Lower lobe of right lung (tissue), 2 donors: Measurements from ENCODE around the gene EPB41L1. TPM values are rescaled to one million over a fixed set of nuclear protein-coding genes. Genes with fewer than 3 reads are reported as not detected.

ENCODE experiments used
- ATAC-seq, 2 donors: fragments of 200-7000 bp; cut with Tn5 transposase; one replicate each; pipeline ENCODE4 v1.9.1; 2020 to 2022; ENCODE audit warnings: mild to moderate bottlenecking in 2 of 2, moderate library complexity in 2 of 2
- DNase-seq: peaks from one replicate; pipeline ENCODE4 v3.0.0-alpha.2; 2020
- H3K27ac ChIP-seq: fragments of 200-600 bp; one replicate; pipeline ENCODE4 v1.8.0; 2022
- H3K27me3 ChIP-seq: fragments of 200-600 bp; one replicate; pipeline ENCODE4 v1.8.0; 2022; ENCODE audit warnings: low read depth
- H3K36me3 ChIP-seq: fragments of 200-600 bp; one replicate; pipeline ENCODE4 v1.8.0; 2022; ENCODE audit warnings: mild to moderate bottlenecking
- H3K4me1 ChIP-seq: fragments of 200-600 bp; one replicate; pipeline ENCODE4 v1.8.0; 2022
- H3K4me3 ChIP-seq: fragments of 200-600 bp; one replicate; pipeline ENCODE4 v1.8.0; 2022; ENCODE audit warnings: mild to moderate bottlenecking
- H3K9me3 ChIP-seq: fragments of 200-600 bp; one replicate; pipeline ENCODE4 v1.8.0; 2022
- CTCF ChIP-seq: fragments of 200-600 bp; IDR thresholded peaks from one replicate; pipeline ENCODE4 v1.8.0; 2022; ENCODE audit warnings: antibody characterized with exemption, mild to moderate bottlenecking
- intact Hi-C: fragments of 100-400 bp; cut with DNase I; formaldehyde crosslinking; loops from one replicate; pipeline ENCODE4 v1.11.0; 2022
- total RNA-seq: library from RNA; stranded (reverse); fragmentation: NEBNext Ultra II Directional; extraction: Animal tissue kit (Norgen Biotek cat#: 25700); gene quantifications from one replicate; pipeline ENCODE4 v1.2.1, GENCODE V29; 2021
- donor health status: DM: no; HTN: yes; CAD: no; lungs with severe emphysema.

EPB41L1 gene
- total RNA-seq, 1 donor from 2014 or later, result 68.9 TPM

GRCh38 chr20:36109251-36109947 lies 45.1 kb upstream of the EPB41L1 start:
- Histone ChIP-seq H3K36me3 (no peaks in the 10 kb centered on the region), H3K4me3 (no peak overlapping the region), H3K9me3 (no peaks in the 10 kb centered on the region), H3K27me3 (no peaks in the 10 kb centered on the region), H3K27ac (no peak overlapping the region), H3K4me1 (peaks cover 52% of the 10 kb centered on the region)
- TF ChIP-seq CTCF, result no peak
- DNase-seq, result no peak
- intact Hi-C loops, result no loop called here
- no peak for ATAC-seq

GRCh38 chr20:36110994-36111393 lies 43.5 kb upstream of the EPB41L1 start:
- no peaks in the 10 kb centered on the region for H3K9me3 ChIP-seq
- DNase-seq (no peak), ATAC-seq (no peak)
- no peaks in the 10 kb centered on the region for H3K36me3 ChIP-seq
- H3K27ac ChIP-seq, result no peak overlapping the region
- no peak overlapping the region for H3K4me3 ChIP-seq
- no peaks in the 10 kb centered on the region for H3K27me3 ChIP-seq
- no peak for TF ChIP-seq CTCF
- H3K4me1 ChIP-seq, result peaks cover 47% of the 10 kb centered on the region
- intact Hi-C loops, result no loop called here

- Histone ChIP-seq H3K27ac (peak overlapping the region; percentile 56), H3K4me1 (peaks cover 48% of the 10 kb centered on the region), H3K9me3 (no peaks in the 10 kb centered on the region), H3K36me3 (no peaks in the 10 kb centered on the region), H3K4me3 (no peak overlapping the region), H3K27me3 (no peaks in the 10 kb centered on the region)
- intact Hi-C loops, result no loop called here
- ATAC-seq, result peak; percentile 61 to 74
- TF ChIP-seq CTCF, result no peak
- DNase-seq, result no peak
Observed at GRCh38 chr20:36112112-36112511, 42.4 kb upstream of the EPB41L1 start.

GRCh38 chr20:36113036-36113435 lies 41.5 kb upstream of the EPB41L1 start:
- DNase-seq, result no peak
- no peak for TF ChIP-seq CTCF
- peak in 1 of 2 donors; percentile 55 for ATAC-seq
- Histone ChIP-seq H3K27ac (peak overlapping the region; percentile 56), H3K4me1 (peaks cover 57% of the 10 kb centered on the region), H3K4me3 (no peak overlapping the region), H3K27me3 (no peaks in the 10 kb centered on the region), H3K36me3 (no peaks in the 10 kb centered on the region), H3K9me3 (no peaks in the 10 kb centered on the region)
- intact Hi-C loops, result no loop called here

GRCh38 chr20:36113566-36114250 lies 40.8 kb upstream of the EPB41L1 start:
- H3K27ac ChIP-seq, result peak overlapping the region; percentile 24
- DNase-seq (no peak), ATAC-seq (peak; percentile 34 to 55)
- H3K4me1 ChIP-seq, result peaks cover 63% of the 10 kb centered on the region
- intact Hi-C loops, result no loop called here
- TF ChIP-seq CTCF, result no peak
- no peaks in the 10 kb centered on the region for H3K27me3 ChIP-seq
- H3K9me3 ChIP-seq, result no peaks in the 10 kb centered on the region
- no peaks in the 10 kb centered on the region for H3K36me3 ChIP-seq
- no peak overlapping the region for H3K4me3 ChIP-seq
